Fibroblast of lung (primary cell): ENCODE data around the gene PEX5. TPM values are rescaled to one million over a fixed set of nuclear protein-coding genes. Genes with fewer than 3 reads are reported as not detected.

Source experiments
- DNase-seq, 2 donors: peaks; one replicate each; pipeline versions ENCODE4 v3.0.0 to v3.0.0-alpha.2; 2010; ENCODE audit warnings: low read depth in 2 of 2
- H2AFZ ChIP-seq: 2 replicates; pipeline ENCODE4 v1.5.1; 2012; ENCODE audit warnings: low read length, control low read depth, inconsistent platforms
- H3K27ac ChIP-seq: 2 replicates; pipeline ENCODE4 v1.5.1; 2011; ENCODE audit warnings: low read length, control low read depth; ENCODE audit not compliant: insufficient read depth
- H3K27me3 ChIP-seq: 2 replicates; pipeline ENCODE4 v1.5.1; 2011; ENCODE audit warnings: mild to moderate bottlenecking, low read length; ENCODE audit not compliant: control insufficient read depth, insufficient read depth
- H3K36me3 ChIP-seq: 2 replicates; pipeline ENCODE4 v1.5.1; 2011; ENCODE audit warnings: low read length; ENCODE audit not compliant: control insufficient read depth, insufficient read depth
- H3K4me1 ChIP-seq: 2 replicates; pipeline ENCODE4 v1.5.1; 2011; ENCODE audit warnings: low read length; ENCODE audit not compliant: control insufficient read depth, insufficient read depth; ENCODE audit errors: extremely low read depth
- H3K4me2 ChIP-seq: 2 replicates; pipeline ENCODE4 v1.5.1; 2011; ENCODE audit warnings: low read length, control low read depth; ENCODE audit not compliant: insufficient read depth; ENCODE audit errors: extremely low read depth
- H3K4me3 ChIP-seq, 4 experiments: fragments of 200-600 bp in 1 of 4; sonication (generic) in 1 of 4; replicated peaks in 1 of 4; 2 replicates each; pipeline ENCODE4 v1.5.1; 2011 to 2016; ENCODE audit warnings: low read length in 4 of 4, low read depth in 3 of 4, mild to moderate bottlenecking in 3 of 4, control low read depth in 2 of 4, inconsistent platforms in 1 of 4, mixed read lengths in 1 of 4; ENCODE audit not compliant: insufficient read depth in 1 of 4; ENCODE audit errors: control extremely low read depth in 1 of 4
- H3K79me2 ChIP-seq: 2 replicates; pipeline ENCODE4 v1.5.1; 2012; ENCODE audit warnings: mild to moderate bottlenecking, low read length, inconsistent platforms; ENCODE audit not compliant: control insufficient read depth, insufficient read depth
- H3K9ac ChIP-seq: 2 replicates; pipeline ENCODE4 v1.5.1; 2011; ENCODE audit warnings: mild to moderate bottlenecking, low read length, control low read depth; ENCODE audit not compliant: insufficient read depth
- H3K9me3 ChIP-seq: 2 replicates; pipeline ENCODE4 v1.5.1; 2012; ENCODE audit warnings: low read depth, low read length; ENCODE audit not compliant: control insufficient read depth, insufficient read depth
- H4K20me1 ChIP-seq: 2 replicates; pipeline ENCODE4 v1.5.1; 2011; ENCODE audit warnings: low read length; ENCODE audit not compliant: control insufficient read depth, insufficient read depth; ENCODE audit errors: extremely low read depth
- EZH2 ChIP-seq: IDR thresholded peaks from 2 replicates; pipeline ENCODE4 v1.5.1; 2012; ENCODE audit warnings: low read length, control low read depth, mild to moderate bottlenecking; ENCODE audit errors: missing control alignments
- polyA plus RNA-seq, 2 donors: library from polyadenylated mRNA; depleted of rRNA in 1 of 2; stranded (reverse) in 1 of 2; unstranded in 1 of 2; fragments of >200 nt; gene quantifications; 2 replicates each; pipeline ENCODE4 v1.2.1, GENCODE V29; 2011 to 2012; ENCODE audit warnings: missing spikeins in 1 of 2
- total RNA-seq: library from RNA; depleted of rRNA; stranded (reverse); fragments of >200 nt; gene quantifications from 2 replicates; pipeline ENCODE4 v1.2.1, GENCODE V29; 2014
- TF ChIP-seq, protein P1 (sequence below), 2 donors: IDR thresholded peaks in 1 of 2; conservative IDR thresholded peaks in 1 of 2; 1 replicate in 1 of 2; 2 replicates in 1 of 2; pipeline ENCODE4 v1.5.1; 2011 to 2012; ENCODE audit warnings: low read length in 2 of 2, control low read depth in 1 of 2, inconsistent platforms in 1 of 2, low read depth in 1 of 2, mild to moderate bottlenecking in 1 of 2

Gene PEX5
- total and polyA plus RNA-seq, 2 donors (not counting 1 experiment from before 2014, with no cell fraction given): 18.7 to 23.3 TPM

DNA sequence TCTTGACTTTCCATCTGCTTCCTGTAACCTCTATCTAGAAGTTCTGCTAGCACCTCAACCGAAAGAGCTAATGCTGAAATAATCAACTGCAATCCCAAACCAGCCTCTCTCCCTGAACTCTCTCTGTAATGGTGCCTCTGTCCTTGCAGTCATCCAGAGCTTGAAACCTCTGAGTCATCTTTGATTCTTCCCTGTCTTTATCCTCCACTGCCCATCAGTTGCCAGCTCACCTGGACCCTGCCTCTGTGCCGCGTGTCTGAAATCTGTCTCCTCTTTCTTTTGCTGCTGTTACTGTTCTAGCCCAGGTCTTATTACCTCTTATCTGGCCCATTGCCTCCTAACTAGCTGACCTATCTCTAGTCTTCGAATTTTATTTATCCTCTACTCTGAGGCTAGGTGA lies 43.8 kb upstream of the PEX5 start:
- no peak for DNase-seq
- Histone ChIP-seq H2AFZ (no peak overlapping the region), H3K4me3 (no peak overlapping the region), H3K9ac (no peak overlapping the region), H3K27me3 (no peaks in the 10 kb centered on the region), H3K4me1 (no peaks in the 10 kb centered on the region), H4K20me1 (no peaks in the 10 kb centered on the region), H3K4me2 (no peak overlapping the region), H3K36me3 (peaks cover 1% of the 10 kb centered on the region), H3K9me3 (no peaks in the 10 kb centered on the region), H3K27ac (no peak overlapping the region), H3K79me2 (no peaks in the 10 kb centered on the region)
- TF ChIP-seq EZH2: no peak
- TF ChIP-seq, protein P1, sequence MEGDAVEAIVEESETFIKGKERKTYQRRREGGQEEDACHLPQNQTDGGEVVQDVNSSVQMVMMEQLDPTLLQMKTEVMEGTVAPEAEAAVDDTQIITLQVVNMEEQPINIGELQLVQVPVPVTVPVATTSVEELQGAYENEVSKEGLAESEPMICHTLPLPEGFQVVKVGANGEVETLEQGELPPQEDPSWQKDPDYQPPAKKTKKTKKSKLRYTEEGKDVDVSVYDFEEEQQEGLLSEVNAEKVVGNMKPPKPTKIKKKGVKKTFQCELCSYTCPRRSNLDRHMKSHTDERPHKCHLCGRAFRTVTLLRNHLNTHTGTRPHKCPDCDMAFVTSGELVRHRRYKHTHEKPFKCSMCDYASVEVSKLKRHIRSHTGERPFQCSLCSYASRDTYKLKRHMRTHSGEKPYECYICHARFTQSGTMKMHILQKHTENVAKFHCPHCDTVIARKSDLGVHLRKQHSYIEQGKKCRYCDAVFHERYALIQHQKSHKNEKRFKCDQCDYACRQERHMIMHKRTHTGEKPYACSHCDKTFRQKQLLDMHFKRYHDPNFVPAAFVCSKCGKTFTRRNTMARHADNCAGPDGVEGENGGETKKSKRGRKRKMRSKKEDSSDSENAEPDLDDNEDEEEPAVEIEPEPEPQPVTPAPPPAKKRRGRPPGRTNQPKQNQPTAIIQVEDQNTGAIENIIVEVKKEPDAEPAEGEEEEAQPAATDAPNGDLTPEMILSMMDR (conservative IDR thresholded peaks at IDR 0.05 in 1 of 2, IDR thresholded peaks at IDR 0.05 in 1 of 2; ENCODE audit: low read depth in 1 of 2, low read length in 2 of 2): no peak

DNA sequence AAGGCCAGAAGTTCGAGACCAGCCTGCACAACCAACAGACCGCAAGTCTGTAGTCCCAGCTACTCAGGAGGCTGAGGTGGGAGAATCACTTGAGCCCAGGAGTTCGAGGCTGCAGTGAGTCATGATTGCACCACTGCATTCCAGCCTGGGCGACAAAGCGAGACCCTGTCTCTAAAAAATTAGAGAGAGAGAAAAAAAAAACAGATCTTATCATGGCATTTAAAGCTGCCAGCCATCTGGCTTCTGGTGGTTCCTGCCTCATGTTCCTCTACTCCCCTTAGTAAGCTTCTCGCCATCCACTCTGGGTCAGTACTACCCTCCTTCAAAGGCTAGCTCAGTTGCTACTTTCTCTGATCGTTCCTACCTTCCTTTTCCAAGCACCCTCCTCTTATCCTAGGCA lies 43.3 kb upstream of the PEX5 start:
- no peaks in the 10 kb centered on the region for H3K9me3 ChIP-seq
- no peak overlapping the region for H3K4me3 ChIP-seq
- TF ChIP-seq EZH2: no peak
- TF ChIP-seq, protein P1 (conservative IDR thresholded peaks at IDR 0.05 in 1 of 2, IDR thresholded peaks at IDR 0.05 in 1 of 2; ENCODE audit: low read depth in 1 of 2, low read length in 2 of 2): no peak
- no peak overlapping the region for H3K9ac ChIP-seq
- H3K27me3 ChIP-seq: no peaks in the 10 kb centered on the region
- no peak overlapping the region for H3K4me2 ChIP-seq
- H3K27ac ChIP-seq: no peak overlapping the region
- no peaks in the 10 kb centered on the region for H3K4me1 ChIP-seq
- no peak for DNase-seq
- H3K36me3 ChIP-seq: peaks cover 1% of the 10 kb centered on the region
- no peak overlapping the region for H2AFZ ChIP-seq
- H4K20me1 ChIP-seq: no peaks in the 10 kb centered on the region
- H3K79me2 ChIP-seq: no peaks in the 10 kb centered on the region

DNA sequence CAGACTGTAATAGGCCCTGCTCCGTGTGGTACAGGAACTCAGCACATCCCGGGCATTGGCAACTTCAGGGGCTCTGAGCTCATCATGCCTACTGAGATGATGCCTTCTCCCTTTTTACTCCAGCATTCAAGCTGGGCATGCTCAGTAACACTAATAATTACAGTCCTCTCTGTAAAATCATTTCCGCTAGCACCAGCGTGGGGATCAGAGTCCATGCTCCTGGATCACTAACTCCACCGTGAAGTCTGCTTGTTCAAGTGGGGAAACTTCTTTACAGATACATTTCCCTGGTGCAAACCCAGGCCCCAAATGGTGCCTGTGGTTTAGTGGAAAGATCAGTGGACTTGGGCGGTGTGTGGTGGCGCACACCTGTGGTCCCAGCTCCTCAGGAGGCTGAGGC lies 42.6 kb upstream of the PEX5 start:
- Histone ChIP-seq H3K36me3 (peaks cover 1% of the 10 kb centered on the region), H3K4me1 (no peaks in the 10 kb centered on the region), H3K27me3 (no peaks in the 10 kb centered on the region), H3K4me3 (no peak overlapping the region), H3K4me2 (no peak overlapping the region), H2AFZ (no peak overlapping the region), H4K20me1 (no peaks in the 10 kb centered on the region), H3K79me2 (no peaks in the 10 kb centered on the region), H3K9ac (no peak overlapping the region), H3K9me3 (no peaks in the 10 kb centered on the region), H3K27ac (no peak overlapping the region)
- TF ChIP-seq, protein P1 (conservative IDR thresholded peaks at IDR 0.05 in 1 of 2, IDR thresholded peaks at IDR 0.05 in 1 of 2; ENCODE audit: low read depth in 1 of 2, low read length in 2 of 2): no peak
- no peak for TF ChIP-seq EZH2
- DNase-seq: no peak
